Gastroesophageal sphincter (tissue), 4 donors: ENCODE measurements around the gene CLDN11. TPM values are rescaled to one million over a fixed set of nuclear protein-coding genes. Genes with fewer than 3 reads are reported as not detected.

Experiments used
- ATAC-seq: fragments of 150-250 bp; one replicate; pipeline ENCODE4 v1.9.1; 2016; ENCODE audit warnings: mild to moderate bottlenecking, moderate library complexity
- H3K27ac ChIP-seq, 4 donors: fragments of 200-600 bp; sonication (generic) in 3 of 4; 1 replicate in 3 of 4; 2 replicates in 1 of 4; pipeline ENCODE4 v1.5.1; 2016 to 2019
- H3K27me3 ChIP-seq: fragments of 200-600 bp; sonication (generic); one replicate; pipeline ENCODE4 v1.5.1; 2019
- H3K36me3 ChIP-seq, 2 donors: fragments of 200-600 bp; sonication (generic); one replicate each; pipeline ENCODE4 v1.5.1; 2019; ENCODE audit warnings: control low read depth in 1 of 2
- H3K4me1 ChIP-seq, 3 donors: fragments of 200-600 bp; sonication (generic); 1 replicate in 2 of 3; 2 replicates in 1 of 3; pipeline ENCODE4 v1.5.1; 2016 to 2019; ENCODE audit warnings: control low read depth in 2 of 3
- H3K4me3 ChIP-seq, 2 donors: fragments of 200-600 bp; sonication (generic); one replicate each; pipeline ENCODE4 v1.5.1; 2019; ENCODE audit warnings: mild to moderate bottlenecking in 1 of 2, moderate library complexity in 1 of 2
- H3K9me3 ChIP-seq, 3 donors: fragments of 200-600 bp; sonication (generic); one replicate each; pipeline ENCODE4 v1.5.1; 2017 to 2019; ENCODE audit warnings: control low read depth in 2 of 3
- EP300 ChIP-seq: sonication (generic); formaldehyde crosslinking; IDR thresholded peaks from one replicate; pipeline ENCODE4 v1.6.1; 2017; ENCODE audit warnings: antibody characterized with exemption, mild to moderate bottlenecking
- POLR2A ChIP-seq, 2 donors: fragments of 450-650 bp; IDR thresholded peaks; one replicate each; pipeline ENCODE4 v1.6.1; 2017; ENCODE audit warnings: antibody characterized with exemption in 2 of 2, mild to moderate bottlenecking in 2 of 2, moderate library complexity in 1 of 2
- POLR2AphosphoS5 ChIP-seq: sonication (generic); formaldehyde crosslinking; IDR thresholded peaks from one replicate; pipeline ENCODE4 v1.6.1; 2017; ENCODE audit warnings: antibody characterized with exemption
- WGBS, 2 donors: methylation state at CpG; one replicate each; pipeline ENCODE4 v1.1.5; 2018; ENCODE audit warnings: low coverage in 1 of 2; 5-methylcytosine and 5-hydroxymethylcytosine counted together
- total RNA-seq, 4 donors: library from RNA; depleted of rRNA; stranded (reverse); fragments of >200 nt; gene quantifications; one replicate each; pipeline ENCODE4 v1.1.0, GENCODE V29; 2016
- TF ChIP-seq, protein P1 (sequence below), 4 experiments: fragments of 200-600 bp in 2 of 4; fragments of 450-650 bp in 2 of 4; sonication (generic) in 1 of 4; IDR thresholded peaks; one replicate each; pipeline ENCODE4 v1.5.1; 2017 to 2019; ENCODE audit warnings: antibody characterized with exemption in 4 of 4, mild to moderate bottlenecking in 2 of 4, moderate library complexity in 2 of 4

CLDN11 gene
- total RNA-seq, 4 donors from 2014 or later, result 1.4 to 7.7 (median 2.5) TPM

DNA sequence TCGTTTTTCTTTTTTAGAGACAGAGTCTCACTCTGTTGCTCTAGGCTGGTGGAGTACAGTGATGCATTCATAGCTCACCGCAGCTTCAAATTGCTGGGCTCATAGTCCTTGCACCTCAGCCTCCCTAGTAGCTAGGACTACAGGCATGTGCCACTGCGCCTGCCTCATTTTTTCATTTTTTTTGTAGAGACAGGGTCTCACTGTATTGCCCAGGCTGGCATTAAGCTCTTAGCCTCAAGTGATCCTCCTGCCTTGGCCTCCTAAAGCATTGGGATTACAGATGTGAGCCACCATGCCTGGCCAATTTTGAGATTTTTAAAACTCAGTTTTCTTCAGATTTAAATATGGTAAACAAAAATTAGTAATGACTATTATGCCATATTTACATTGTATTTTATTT lies 32.2 kb upstream of the CLDN11 start:
- no peak overlapping the region for H3K27ac ChIP-seq
- no peaks in the 10 kb centered on the region for H3K9me3 ChIP-seq
- no peak for ATAC-seq
- H3K36me3 ChIP-seq, result peaks cover 0 to 95% of the 10 kb centered on the region in 2 donors
- WGBS, 2 donors, result 88 to 93% methylated on average over 3 of the region's 3 CpGs
- H3K4me1 ChIP-seq, result no peaks in the 10 kb centered on the region
- no peaks in the 10 kb centered on the region for H3K27me3 ChIP-seq
- TF ChIP-seq POLR2AphosphoS5 (no peak), POLR2A (IDR thresholded peaks at IDR 0.05) (no peak), EP300 (no peak)
- TF ChIP-seq, protein P1, sequence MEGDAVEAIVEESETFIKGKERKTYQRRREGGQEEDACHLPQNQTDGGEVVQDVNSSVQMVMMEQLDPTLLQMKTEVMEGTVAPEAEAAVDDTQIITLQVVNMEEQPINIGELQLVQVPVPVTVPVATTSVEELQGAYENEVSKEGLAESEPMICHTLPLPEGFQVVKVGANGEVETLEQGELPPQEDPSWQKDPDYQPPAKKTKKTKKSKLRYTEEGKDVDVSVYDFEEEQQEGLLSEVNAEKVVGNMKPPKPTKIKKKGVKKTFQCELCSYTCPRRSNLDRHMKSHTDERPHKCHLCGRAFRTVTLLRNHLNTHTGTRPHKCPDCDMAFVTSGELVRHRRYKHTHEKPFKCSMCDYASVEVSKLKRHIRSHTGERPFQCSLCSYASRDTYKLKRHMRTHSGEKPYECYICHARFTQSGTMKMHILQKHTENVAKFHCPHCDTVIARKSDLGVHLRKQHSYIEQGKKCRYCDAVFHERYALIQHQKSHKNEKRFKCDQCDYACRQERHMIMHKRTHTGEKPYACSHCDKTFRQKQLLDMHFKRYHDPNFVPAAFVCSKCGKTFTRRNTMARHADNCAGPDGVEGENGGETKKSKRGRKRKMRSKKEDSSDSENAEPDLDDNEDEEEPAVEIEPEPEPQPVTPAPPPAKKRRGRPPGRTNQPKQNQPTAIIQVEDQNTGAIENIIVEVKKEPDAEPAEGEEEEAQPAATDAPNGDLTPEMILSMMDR (IDR thresholded peaks at IDR 0.05), result no peak
- H3K4me3 ChIP-seq, result no peak overlapping the region

DNA sequence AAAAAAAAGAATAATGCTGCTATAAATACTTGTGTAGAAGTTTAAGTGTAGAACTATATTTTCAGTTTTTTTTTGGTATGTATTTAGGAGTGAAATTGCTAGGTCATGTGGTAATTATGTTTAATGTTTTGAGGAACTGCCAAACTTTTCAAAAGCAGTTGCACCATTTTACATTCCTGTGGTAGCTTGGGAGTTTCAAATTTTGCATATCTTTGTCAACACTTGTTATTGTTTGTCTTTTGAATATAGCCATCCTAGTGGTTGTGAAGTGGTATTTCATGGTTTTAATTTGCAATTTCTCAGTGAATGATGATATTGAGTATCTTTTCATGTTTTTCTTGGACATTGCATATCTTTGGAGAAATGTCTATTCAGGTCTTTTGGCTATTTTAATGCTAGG lies 30.7 kb upstream of the CLDN11 start:
- Histone ChIP-seq H3K36me3 (peaks cover 0 to 88% of the 10 kb centered on the region in 2 donors), H3K27ac (no peak overlapping the region), H3K27me3 (no peaks in the 10 kb centered on the region), H3K4me3 (no peak overlapping the region), H3K9me3 (no peaks in the 10 kb centered on the region), H3K4me1 (no peaks in the 10 kb centered on the region)
- ATAC-seq, result no peak
- TF ChIP-seq EP300, result no peak
- TF ChIP-seq POLR2A (IDR thresholded peaks at IDR 0.05), result no peak
- TF ChIP-seq, protein P1 (IDR thresholded peaks at IDR 0.05), result no peak
- no peak for TF ChIP-seq POLR2AphosphoS5

DNA sequence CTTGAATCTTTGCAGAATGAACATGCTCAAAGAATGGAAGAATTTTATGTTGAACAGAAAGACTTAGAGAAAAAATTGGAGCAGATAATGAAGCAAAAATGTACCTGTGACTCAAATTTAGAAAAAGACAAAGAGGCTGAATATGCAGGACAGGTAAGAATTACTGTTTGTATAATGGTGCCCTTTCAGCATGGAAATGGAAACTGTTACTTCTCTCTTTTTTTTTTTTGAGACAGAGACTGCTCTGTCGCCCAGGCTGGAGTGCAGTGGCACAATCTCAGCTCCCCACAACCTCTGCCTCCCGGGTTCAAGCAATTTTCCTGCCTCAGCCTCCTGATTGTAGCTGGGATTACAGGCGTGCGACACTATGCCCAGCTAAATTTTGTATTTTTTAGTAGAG lies 27.6 kb upstream of the CLDN11 start:
- 86 to 89% methylated on average over 4 of the region's 4 CpGs for WGBS, 2 donors
- Histone ChIP-seq H3K4me3 (no peak overlapping the region), H3K27me3 (no peaks in the 10 kb centered on the region), H3K27ac (no peak overlapping the region), H3K36me3 (peaks cover 0 to 57% of the 10 kb centered on the region in 2 donors), H3K9me3 (no peaks in the 10 kb centered on the region), H3K4me1 (no peaks in the 10 kb centered on the region)
- no peak for ATAC-seq
- TF ChIP-seq EP300, result no peak
- TF ChIP-seq POLR2AphosphoS5, result no peak
- TF ChIP-seq, protein P1 (IDR thresholded peaks at IDR 0.05), result no peak
- no peak for TF ChIP-seq POLR2A (IDR thresholded peaks at IDR 0.05)

DNA sequence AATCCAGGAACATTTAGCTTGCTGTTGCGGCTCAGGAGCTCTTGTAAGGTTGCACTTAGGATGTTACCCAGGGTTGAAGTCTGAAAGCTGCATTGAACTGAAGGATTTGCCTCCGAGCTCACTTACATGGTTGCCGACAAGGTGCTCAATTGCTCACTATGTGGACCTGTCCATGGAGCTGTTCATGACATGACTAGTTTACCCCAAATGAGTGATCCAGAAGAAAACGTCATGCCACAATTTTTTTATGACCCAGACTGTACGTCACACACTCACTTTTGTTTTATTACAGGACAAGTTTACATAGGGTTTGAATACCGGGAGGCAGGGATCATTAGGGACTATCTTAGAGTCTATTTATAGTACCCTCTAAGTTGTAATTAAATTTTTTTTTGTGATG lies 21.0 kb upstream of the CLDN11 start:
- no peaks in the 10 kb centered on the region for H3K27me3 ChIP-seq
- no peak overlapping the region for H3K27ac ChIP-seq
- TF ChIP-seq POLR2A (IDR thresholded peaks at IDR 0.05), result no peak
- TF ChIP-seq POLR2AphosphoS5, result no peak
- no peaks in the 10 kb centered on the region for H3K9me3 ChIP-seq
- H3K4me3 ChIP-seq, result no peak overlapping the region
- ATAC-seq, result no peak
- H3K4me1 ChIP-seq, result no peaks in the 10 kb centered on the region
- WGBS, 2 donors, result 88% methylated on average over 6 of the region's 6 CpGs
- peaks cover 0 to 16% of the 10 kb centered on the region in 2 donors for H3K36me3 ChIP-seq

DNA sequence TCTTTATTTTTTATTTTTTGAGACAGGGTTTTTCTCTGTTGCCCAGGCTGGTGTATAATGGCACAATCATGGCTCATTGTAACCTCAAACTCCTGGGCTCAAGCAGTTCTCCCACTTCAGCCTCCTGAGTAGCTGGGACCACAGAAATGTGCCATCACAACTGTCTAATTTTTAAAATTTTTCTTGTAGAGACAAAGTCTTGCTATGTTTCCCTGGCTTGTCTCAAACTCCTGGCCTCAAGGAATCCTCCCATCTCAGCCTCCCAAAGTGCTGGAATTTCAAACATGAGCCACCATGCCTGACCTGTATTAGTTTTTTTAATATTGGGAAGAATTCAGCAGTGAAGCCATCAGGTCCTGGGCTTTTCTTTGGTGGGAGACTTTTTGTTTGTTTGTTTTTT lies 13.6 kb upstream of the CLDN11 start:
- H3K27me3 ChIP-seq, result no peaks in the 10 kb centered on the region
- no peaks in the 10 kb centered on the region for H3K36me3 ChIP-seq
- TF ChIP-seq POLR2A (IDR thresholded peaks at IDR 0.05) (no peak), POLR2AphosphoS5 (no peak)
- TF ChIP-seq, protein P1 (IDR thresholded peaks at IDR 0.05), result no peak
- no peaks in the 10 kb centered on the region for H3K4me1 ChIP-seq
- H3K4me3 ChIP-seq, result no peak overlapping the region
- no peak overlapping the region for H3K27ac ChIP-seq
- H3K9me3 ChIP-seq, result no peaks in the 10 kb centered on the region
- no peak for ATAC-seq
